Astrocyte (in vitro differentiated cells and primary cell): ENCODE measurements around the gene PTPRE. TPM values are rescaled to one million over a fixed set of nuclear protein-coding genes. Genes with fewer than 3 reads are reported as not detected.

Source experiments
- DNase-seq: peaks from one replicate; pipeline ENCODE4 v3.0.0-alpha.2; 2010; ENCODE audit warnings: low read depth
- FAIRE-seq: peaks from 2 replicates; lab custom pipeline; 2011; peaks lifted over from hg19 to GRCh38; lab: Jason Lieb, UNC
- H2AFZ ChIP-seq: 2 replicates; pipeline ENCODE4 v1.6.0; 2012; ENCODE audit warnings: low read depth, low read length, inconsistent platforms
- H3K27ac ChIP-seq: 2 replicates; pipeline ENCODE4 v1.5.1; 2011; ENCODE audit warnings: low read depth, low read length, inconsistent platforms
- H3K27me3 ChIP-seq: 2 replicates; pipeline ENCODE4 v1.6.0; 2011; ENCODE audit warnings: low read length, inconsistent platforms; ENCODE audit not compliant: insufficient read depth
- H3K36me3 ChIP-seq: 2 replicates; pipeline ENCODE4 v1.5.1; 2011; ENCODE audit warnings: low read length, inconsistent platforms; ENCODE audit not compliant: insufficient read depth
- H3K4me1 ChIP-seq: 2 replicates; pipeline ENCODE4 v1.5.1; 2011; ENCODE audit warnings: low read length, inconsistent platforms; ENCODE audit not compliant: insufficient read depth
- H3K4me2 ChIP-seq: 2 replicates; pipeline ENCODE4 v1.6.0; 2012; ENCODE audit warnings: low read length, inconsistent platforms
- H3K4me3 ChIP-seq: 2 replicates; pipeline ENCODE4 v1.5.1; 2011; ENCODE audit warnings: low read depth, mild to moderate bottlenecking, low read length, inconsistent platforms; ENCODE audit not compliant: insufficient read depth
- H3K79me2 ChIP-seq: 2 replicates; pipeline ENCODE4 v1.6.0; 2012; ENCODE audit warnings: mild to moderate bottlenecking, low read length, inconsistent platforms; ENCODE audit not compliant: insufficient read depth
- H3K9ac ChIP-seq: 2 replicates; pipeline ENCODE4 v1.6.0; 2012; ENCODE audit warnings: mild to moderate bottlenecking, low read length, inconsistent platforms
- H3K9me3 ChIP-seq: 2 replicates; pipeline ENCODE4 v1.5.1; 2012; ENCODE audit warnings: low read depth, mild to moderate bottlenecking, low read length, inconsistent platforms; ENCODE audit not compliant: insufficient read depth
- H4K20me1 ChIP-seq: 2 replicates; pipeline ENCODE4 v1.6.0; 2012; ENCODE audit warnings: low read length, inconsistent platforms; ENCODE audit not compliant: insufficient read depth
- H3K27ac Mint-ChIP-seq: one replicate; pipeline ENCODE4 v1.8.0; 2021; ENCODE audit warnings: mild to moderate bottlenecking, mixed read lengths; ENCODE audit not compliant: unreplicated experiment
- H3K27me3 Mint-ChIP-seq: one replicate; pipeline ENCODE4 v1.8.0; 2021; ENCODE audit warnings: low read depth, mixed read lengths; ENCODE audit not compliant: unreplicated experiment
- H3K36me3 Mint-ChIP-seq: one replicate; pipeline ENCODE4 v1.8.0; 2021; ENCODE audit warnings: low read depth, mixed read lengths; ENCODE audit not compliant: unreplicated experiment
- H3K4me1 Mint-ChIP-seq: one replicate; pipeline ENCODE4 v1.8.0; 2021; ENCODE audit warnings: low read depth, mixed read lengths; ENCODE audit not compliant: unreplicated experiment
- H3K4me3 Mint-ChIP-seq: one replicate; pipeline ENCODE4 v1.8.0; 2021; ENCODE audit warnings: mild to moderate bottlenecking, moderate library complexity, mixed read lengths; ENCODE audit not compliant: unreplicated experiment
- H3K9me3 Mint-ChIP-seq: one replicate; pipeline ENCODE4 v1.8.0; 2021; ENCODE audit warnings: mild to moderate bottlenecking, mixed read lengths; ENCODE audit not compliant: unreplicated experiment
- CTCF ChIP-seq: IDR thresholded peaks from 2 replicates; pipeline ENCODE4 v1.5.1; 2011; ENCODE audit warnings: low read depth, mild to moderate bottlenecking, inconsistent platforms, low read length, moderate library complexity; ENCODE audit not compliant: insufficient read depth
- EZH2 ChIP-seq: IDR thresholded peaks from 2 replicates; pipeline ENCODE4 v1.6.1; 2012; ENCODE audit warnings: mild to moderate bottlenecking, low read length, inconsistent platforms; ENCODE audit not compliant: insufficient read depth
- total RNA-seq: library from RNA; stranded (reverse); gene quantifications from 2 replicates; pipeline ENCODE4 v1.2.1, GENCODE V29; 2021

The PTPRE gene
- total RNA-seq, 1 donor from 2014 or later, result 14.1 TPM

- H3K9me3 Mint-ChIP-seq, result no peaks in the 10 kb centered on the region
- Histone ChIP-seq H3K79me2 (no peaks in the 10 kb centered on the region), H4K20me1 (peaks cover 13% of the 10 kb centered on the region), H3K9me3 (no peaks in the 10 kb centered on the region), H3K4me3 (no peak overlapping the region), H3K4me1 (peaks cover 5% of the 10 kb centered on the region), H3K9ac (no peak overlapping the region), H3K27ac (no peak overlapping the region), H2AFZ (no peak overlapping the region), H3K27me3 (no peaks in the 10 kb centered on the region), H3K4me2 (no peak overlapping the region), H3K36me3 (no peaks in the 10 kb centered on the region)
- no peak for TF ChIP-seq CTCF
- no peak for TF ChIP-seq EZH2
- H3K36me3 Mint-ChIP-seq, result peaks cover 8% of the 10 kb centered on the region
- H3K4me3 Mint-ChIP-seq, result no peak overlapping the region
- peaks cover 3% of the 10 kb centered on the region for H3K27me3 Mint-ChIP-seq
- no peak overlapping the region for H3K27ac Mint-ChIP-seq
- FAIRE-seq (no peak), DNase-seq (no peak)
- H3K4me1 Mint-ChIP-seq, result peaks cover 15% of the 10 kb centered on the region
Observed at GRCh38 chr10:127949831-127950230, 42.9 kb downstream of the PTPRE start.

- peaks cover 3% of the 10 kb centered on the region for H3K27me3 Mint-ChIP-seq
- Histone ChIP-seq H3K4me3 (no peak overlapping the region), H3K9me3 (no peaks in the 10 kb centered on the region), H3K4me2 (no peak overlapping the region), H3K27me3 (no peaks in the 10 kb centered on the region), H3K36me3 (no peaks in the 10 kb centered on the region), H3K4me1 (no peaks in the 10 kb centered on the region), H2AFZ (no peak overlapping the region), H3K79me2 (no peaks in the 10 kb centered on the region), H3K9ac (no peak overlapping the region), H4K20me1 (peaks cover 3% of the 10 kb centered on the region), H3K27ac (no peak overlapping the region)
- peaks cover 10% of the 10 kb centered on the region for H3K36me3 Mint-ChIP-seq
- DNase-seq (no peak), FAIRE-seq (no peak)
- H3K4me3 Mint-ChIP-seq, result no peak overlapping the region
- no peak for TF ChIP-seq EZH2
- no peak for TF ChIP-seq CTCF
- H3K27ac Mint-ChIP-seq, result no peak overlapping the region
- H3K9me3 Mint-ChIP-seq, result peaks cover 6% of the 10 kb centered on the region
- peaks cover 3% of the 10 kb centered on the region for H3K4me1 Mint-ChIP-seq
Observed at GRCh38 chr10:127951861-127952574, 45.1 kb downstream of the PTPRE start.

GRCh38 chr10:127952575-127952869 is 45.6 kb downstream of the PTPRE start:
- H3K9me3 Mint-ChIP-seq, result peaks cover 6% of the 10 kb centered on the region
- FAIRE-seq (no peak), DNase-seq (no peak)
- peaks cover 10% of the 10 kb centered on the region for H3K36me3 Mint-ChIP-seq
- no peaks in the 10 kb centered on the region for H3K79me2 ChIP-seq
- H3K4me3 Mint-ChIP-seq, result no peak overlapping the region
- no peaks in the 10 kb centered on the region for H3K36me3 ChIP-seq
- H3K9me3 ChIP-seq, result no peaks in the 10 kb centered on the region
- no peaks in the 10 kb centered on the region for H3K27me3 ChIP-seq
- H4K20me1 ChIP-seq, result peaks cover 3% of the 10 kb centered on the region
- no peak overlapping the region for H3K4me2 ChIP-seq
- no peak overlapping the region for H2AFZ ChIP-seq
- no peak overlapping the region for H3K27ac Mint-ChIP-seq
- no peak for TF ChIP-seq CTCF
- no peak for TF ChIP-seq EZH2
- no peak overlapping the region for H3K4me3 ChIP-seq
- peaks cover 3% of the 10 kb centered on the region for H3K4me1 Mint-ChIP-seq
- H3K27me3 Mint-ChIP-seq, result peaks cover 3% of the 10 kb centered on the region
- H3K9ac ChIP-seq, result no peak overlapping the region
- H3K4me1 ChIP-seq, result no peaks in the 10 kb centered on the region
- H3K27ac ChIP-seq, result no peak overlapping the region
